DND-41 (cell line): ENCODE data around the gene SNTG2.

Experiments used
- ATAC-seq: fragments of 200-7000 bp; cut with Tn5 transposase; 3 replicates; pipeline ENCODE4 v1.9.1; 2021; ENCODE audit warnings: low read depth; ENCODE audit not compliant: insufficient read depth
- DNase-seq: peaks from one replicate; pipeline ENCODE4 v3.0.0-alpha.2; 2020
- H2AFZ ChIP-seq: 2 replicates; pipeline ENCODE4 v1.6.0; 2012; ENCODE audit warnings: low read depth, low read length
- H3K27ac ChIP-seq: 2 replicates; pipeline ENCODE4 v1.5.1; 2012; ENCODE audit warnings: low read length, inconsistent platforms
- H3K27me3 ChIP-seq: fragments of 200-600 bp; sonication (generic); 2 replicates; pipeline ENCODE4 v1.6.0; 2012; ENCODE audit warnings: low read length, mild to moderate bottlenecking, inconsistent platforms; ENCODE audit not compliant: insufficient read depth, poor library complexity
- H3K36me3 ChIP-seq: 2 replicates; pipeline ENCODE4 v1.5.1; 2012; ENCODE audit warnings: low read length, inconsistent platforms; ENCODE audit not compliant: insufficient read depth
- H3K4me1 ChIP-seq: 2 replicates; pipeline ENCODE4 v1.5.1; 2012; ENCODE audit warnings: mild to moderate bottlenecking, low read length; ENCODE audit not compliant: insufficient read depth
- H3K4me2 ChIP-seq: 2 replicates; pipeline ENCODE4 v1.6.0; 2012; ENCODE audit warnings: mild to moderate bottlenecking, moderate library complexity, low read length, inconsistent platforms; ENCODE audit not compliant: insufficient read depth
- H3K4me3 ChIP-seq, 2 experiments: fragments of 200-600 bp in 1 of 2; shearing (Covaris generic) in 1 of 2; 2 replicates each; pipeline ENCODE4 v1.5.1; 2012 to 2016; ENCODE audit warnings: inconsistent platforms in 2 of 2, low read length in 2 of 2, mild to moderate bottlenecking in 2 of 2, low read depth in 1 of 2, moderate library complexity in 1 of 2
- H3K79me2 ChIP-seq: 2 replicates; pipeline ENCODE4 v1.6.0; 2012; ENCODE audit warnings: low read length, inconsistent platforms; ENCODE audit not compliant: insufficient read depth
- H3K9ac ChIP-seq: 2 replicates; pipeline ENCODE4 v1.6.0; 2012; ENCODE audit warnings: low read depth, mild to moderate bottlenecking, inconsistent platforms, low read length, moderate library complexity
- H3K9me3 ChIP-seq: 2 replicates; pipeline ENCODE4 v1.5.1; 2012; ENCODE audit warnings: low read length, moderate library complexity, mild to moderate bottlenecking, inconsistent platforms; ENCODE audit not compliant: insufficient read depth, severe bottlenecking
- H4K20me1 ChIP-seq: 2 replicates; pipeline ENCODE4 v1.6.0; 2012; ENCODE audit warnings: low read length; ENCODE audit not compliant: insufficient read depth
- EZH2 ChIP-seq: IDR thresholded peaks from 3 replicates; pipeline ENCODE4 v1.6.1; 2012; ENCODE audit warnings: borderline replicate concordance, low read depth, mild to moderate bottlenecking, moderate library complexity, low read length, inconsistent platforms; ENCODE audit not compliant: severe bottlenecking
- TF ChIP-seq, protein P1 (sequence below): IDR thresholded peaks from 2 replicates; pipeline ENCODE4 v1.5.1; 2012; ENCODE audit warnings: borderline replicate concordance, low read length, moderate library complexity, mild to moderate bottlenecking; ENCODE audit not compliant: poor library complexity, severe bottlenecking; ENCODE audit errors: extremely low read depth

Gene SNTG2

DNA sequence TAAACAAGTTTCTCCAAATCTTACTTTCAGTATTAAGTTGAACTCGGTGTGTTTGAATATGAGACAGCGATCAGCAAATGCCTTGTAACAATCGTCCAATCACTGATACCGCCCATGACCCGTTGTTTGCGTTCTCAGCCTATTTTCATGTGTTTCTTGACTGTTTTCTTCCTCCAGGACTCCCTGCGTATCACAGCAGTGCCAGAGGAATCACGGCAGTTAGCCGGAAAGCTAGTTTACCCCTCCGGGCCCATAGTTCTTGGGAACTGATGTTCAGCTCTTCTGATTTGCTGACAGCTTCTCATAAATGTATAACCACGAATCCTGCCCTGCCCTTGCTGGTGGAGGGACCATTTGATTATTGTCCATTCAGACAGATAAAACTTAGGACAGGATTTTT lies 420.4 kb downstream of the SNTG2 start:
- H4K20me1 ChIP-seq: no peaks in the 10 kb centered on the region
- H3K36me3 ChIP-seq: no peaks in the 10 kb centered on the region
- no peaks in the 10 kb centered on the region for H3K4me1 ChIP-seq
- H3K27ac ChIP-seq: no peak overlapping the region
- H3K9me3 ChIP-seq: no peaks in the 10 kb centered on the region
- no peak overlapping the region for H3K4me3 ChIP-seq
- H3K27me3 ChIP-seq: no peaks in the 10 kb centered on the region
- DNase-seq (no peak), ATAC-seq (no peak)
- H3K79me2 ChIP-seq: no peaks in the 10 kb centered on the region
- H3K4me2 ChIP-seq: no peak overlapping the region
- no peak overlapping the region for H3K9ac ChIP-seq
- TF ChIP-seq EZH2: no peak
- TF ChIP-seq, protein P1, sequence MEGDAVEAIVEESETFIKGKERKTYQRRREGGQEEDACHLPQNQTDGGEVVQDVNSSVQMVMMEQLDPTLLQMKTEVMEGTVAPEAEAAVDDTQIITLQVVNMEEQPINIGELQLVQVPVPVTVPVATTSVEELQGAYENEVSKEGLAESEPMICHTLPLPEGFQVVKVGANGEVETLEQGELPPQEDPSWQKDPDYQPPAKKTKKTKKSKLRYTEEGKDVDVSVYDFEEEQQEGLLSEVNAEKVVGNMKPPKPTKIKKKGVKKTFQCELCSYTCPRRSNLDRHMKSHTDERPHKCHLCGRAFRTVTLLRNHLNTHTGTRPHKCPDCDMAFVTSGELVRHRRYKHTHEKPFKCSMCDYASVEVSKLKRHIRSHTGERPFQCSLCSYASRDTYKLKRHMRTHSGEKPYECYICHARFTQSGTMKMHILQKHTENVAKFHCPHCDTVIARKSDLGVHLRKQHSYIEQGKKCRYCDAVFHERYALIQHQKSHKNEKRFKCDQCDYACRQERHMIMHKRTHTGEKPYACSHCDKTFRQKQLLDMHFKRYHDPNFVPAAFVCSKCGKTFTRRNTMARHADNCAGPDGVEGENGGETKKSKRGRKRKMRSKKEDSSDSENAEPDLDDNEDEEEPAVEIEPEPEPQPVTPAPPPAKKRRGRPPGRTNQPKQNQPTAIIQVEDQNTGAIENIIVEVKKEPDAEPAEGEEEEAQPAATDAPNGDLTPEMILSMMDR: no peak
- no peak overlapping the region for H2AFZ ChIP-seq

DNA sequence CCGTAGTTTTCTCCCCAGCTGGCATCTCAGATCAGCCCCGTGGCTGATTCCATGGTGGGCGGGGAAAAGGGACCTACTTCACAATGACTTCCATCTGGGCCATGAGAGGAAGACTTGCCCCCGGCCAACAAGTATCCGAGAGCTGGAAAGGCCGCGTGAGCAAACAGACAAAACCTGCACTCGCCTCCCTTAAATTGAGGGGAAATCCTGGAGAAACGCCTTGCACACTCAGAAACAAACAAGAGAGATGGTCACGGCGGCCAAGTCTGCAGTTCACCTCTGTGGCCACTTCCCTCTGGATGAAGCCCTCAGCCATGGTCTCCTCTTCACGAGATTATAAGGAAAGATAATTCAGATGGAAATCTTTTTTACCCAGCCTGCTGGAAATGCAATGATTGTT lies 423.2 kb downstream of the SNTG2 start:
- Histone ChIP-seq H3K79me2 (no peaks in the 10 kb centered on the region), H3K4me2 (no peak overlapping the region), H3K4me3 (no peak overlapping the region), H3K4me1 (no peaks in the 10 kb centered on the region), H3K36me3 (no peaks in the 10 kb centered on the region), H3K27ac (no peak overlapping the region), H3K9me3 (no peaks in the 10 kb centered on the region), H3K27me3 (no peaks in the 10 kb centered on the region), H3K9ac (no peak overlapping the region), H2AFZ (no peak overlapping the region), H4K20me1 (no peaks in the 10 kb centered on the region; the same call in 1 of the 2 replicates)
- DNase-seq (no peak), ATAC-seq (no peak)
- TF ChIP-seq, protein P1: no peak
- TF ChIP-seq EZH2: no peak

DNA sequence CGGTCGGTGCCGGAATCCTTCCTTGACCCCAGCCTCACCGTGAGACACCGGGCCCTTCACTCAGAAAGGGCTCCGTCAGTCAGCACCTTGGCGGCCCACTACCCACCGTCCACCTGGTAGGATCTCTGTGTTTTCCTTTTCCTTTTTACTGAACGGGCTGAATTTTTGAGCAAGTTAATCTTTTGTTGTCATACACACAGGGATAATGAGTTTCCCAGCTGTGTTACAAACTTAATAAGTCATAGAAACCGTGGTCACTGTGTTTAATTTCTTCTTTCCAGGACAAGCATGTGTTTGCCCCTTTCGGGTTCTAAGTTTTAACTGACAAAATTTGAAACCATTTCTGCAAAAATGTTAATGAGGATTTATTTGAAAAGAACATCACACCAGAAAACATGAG lies 423.6 kb downstream of the SNTG2 start:
- TF ChIP-seq, protein P1: no peak
- TF ChIP-seq EZH2: no peak
- DNase-seq (no peak), ATAC-seq (no peak)
- Histone ChIP-seq H3K9ac (no peak overlapping the region), H3K4me2 (no peak overlapping the region), H2AFZ (no peak overlapping the region), H4K20me1 (no peaks in the 10 kb centered on the region; the same call in 1 of the 2 replicates), H3K79me2 (no peaks in the 10 kb centered on the region), H3K36me3 (no peaks in the 10 kb centered on the region), H3K4me1 (no peaks in the 10 kb centered on the region), H3K27me3 (no peaks in the 10 kb centered on the region), H3K9me3 (no peaks in the 10 kb centered on the region), H3K27ac (no peak overlapping the region), H3K4me3 (no peak overlapping the region)

DNA sequence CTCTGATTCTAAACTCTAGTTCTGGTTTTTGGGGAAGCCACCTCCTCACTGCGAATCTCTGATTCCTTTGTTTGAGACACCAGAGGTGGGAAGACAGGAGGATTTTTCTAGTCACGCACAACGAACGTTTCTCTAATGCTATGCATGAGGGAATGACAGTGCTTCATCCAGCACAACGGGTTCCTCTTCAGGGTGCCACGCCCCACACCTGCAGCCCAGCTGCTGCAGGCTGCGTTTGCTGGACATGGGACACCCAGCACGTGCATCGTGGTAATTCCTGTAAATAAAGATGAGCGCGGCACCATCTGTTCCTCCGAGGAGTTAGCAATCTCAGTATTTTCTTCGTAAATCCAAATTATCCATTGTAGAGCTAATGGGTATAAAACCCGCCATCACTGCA lies 425.1 kb downstream of the SNTG2 start:
- no peaks in the 10 kb centered on the region; the same call in 1 of the 2 replicates for H4K20me1 ChIP-seq
- H3K4me2 ChIP-seq: no peak overlapping the region
- no peaks in the 10 kb centered on the region for H3K27me3 ChIP-seq
- DNase-seq (no peak), ATAC-seq (no peak)
- H3K9me3 ChIP-seq: no peaks in the 10 kb centered on the region
- TF ChIP-seq, protein P1: no peak
- no peak for TF ChIP-seq EZH2
- H3K4me3 ChIP-seq: no peak overlapping the region
- no peak overlapping the region for H2AFZ ChIP-seq
- no peaks in the 10 kb centered on the region for H3K79me2 ChIP-seq
- H3K9ac ChIP-seq: no peak overlapping the region
- no peaks in the 10 kb centered on the region for H3K36me3 ChIP-seq
- no peaks in the 10 kb centered on the region for H3K4me1 ChIP-seq
- H3K27ac ChIP-seq: no peak overlapping the region
